Karpas-422 (cell line): Measurements from ENCODE around the gene BDH2. TPM values are rescaled to one million over a fixed set of nuclear protein-coding genes. Genes with fewer than 3 reads are reported as not detected.

Experiments
- DNase-seq: peaks from one replicate; pipeline ENCODE4 v3.0.0-alpha.2; 2015
- H2AFZ ChIP-seq: fragments of 200-600 bp; sonication (generic); 2 replicates; pipeline ENCODE4 v1.6.1; 2014; ENCODE audit warnings: antibody characterized with exemption, low read length, mixed read lengths
- H3K27ac ChIP-seq: fragments of 200-600 bp; sonication (generic); 2 replicates; pipeline ENCODE4 v1.5.1; 2014; ENCODE audit warnings: mild to moderate bottlenecking, low read length, moderate library complexity
- H3K27me3 ChIP-seq: fragments of 200-600 bp; sonication (generic); 2 replicates; pipeline ENCODE4 v1.6.1; 2014; ENCODE audit warnings: low read length, mixed read lengths
- H3K36me3 ChIP-seq: fragments of 200-600 bp; sonication (generic); 2 replicates; pipeline ENCODE4 v1.6.1; 2014; ENCODE audit warnings: low read length, mixed read lengths; ENCODE audit not compliant: insufficient read depth
- H3K4me1 ChIP-seq: fragments of 200-600 bp; sonication (generic); 2 replicates; pipeline ENCODE4 v1.6.1; 2014; ENCODE audit warnings: mild to moderate bottlenecking, low read length, mixed read lengths
- H3K4me2 ChIP-seq: fragments of 200-600 bp; sonication (generic); 2 replicates; pipeline ENCODE4 v1.6.1; 2014; ENCODE audit warnings: low read length, low read depth, mild to moderate bottlenecking; ENCODE audit not compliant: poor library complexity, severe bottlenecking
- H3K4me3 ChIP-seq: fragments of 200-600 bp; sonication (generic); 2 replicates; pipeline ENCODE4 v1.5.1; 2014; ENCODE audit warnings: mild to moderate bottlenecking, antibody characterized with exemption, low read length, mixed read lengths
- H3K79me2 ChIP-seq: fragments of 200-600 bp; sonication (generic); 2 replicates; pipeline ENCODE4 v1.6.1; 2014; ENCODE audit warnings: mild to moderate bottlenecking, low read length, mixed read lengths
- H3K9ac ChIP-seq: fragments of 200-600 bp; sonication (generic); 2 replicates; pipeline ENCODE4 v1.6.0; 2014; ENCODE audit warnings: low read length
- H3K9me2 ChIP-seq: fragments of 200-600 bp; sonication (generic), shearing (Covaris generic); replicated peaks from 2 replicates; pipeline ENCODE4 v1.6.0; 2014; ENCODE audit warnings: mild to moderate bottlenecking, low read length, moderate library complexity; ENCODE audit not compliant: insufficient read depth
- H3K9me3 ChIP-seq: fragments of 300-700, 200-600 bp; sonication (generic); 2 replicates; pipeline ENCODE4 v1.6.1; 2014; ENCODE audit warnings: low read length, mixed read lengths
- H4K20me1 ChIP-seq: fragments of 200-600 bp; sonication (generic); 2 replicates; pipeline ENCODE4 v1.6.1; 2014; ENCODE audit warnings: mild to moderate bottlenecking, antibody characterized with exemption, low read length, low read depth; ENCODE audit not compliant: insufficient read depth
- total RNA-seq: library from RNA; depleted of rRNA; stranded (reverse); fragments of >200 nt; shearing (Covaris generic); gene quantifications from 2 replicates; pipeline ENCODE4 v1.2.3, GENCODE V29; 2014; ENCODE audit warnings: low replicate concordance; rRNA removed

BDH2 gene
- total RNA-seq, 1 experiment from 2014 or later: 42.2 TPM

DNA sequence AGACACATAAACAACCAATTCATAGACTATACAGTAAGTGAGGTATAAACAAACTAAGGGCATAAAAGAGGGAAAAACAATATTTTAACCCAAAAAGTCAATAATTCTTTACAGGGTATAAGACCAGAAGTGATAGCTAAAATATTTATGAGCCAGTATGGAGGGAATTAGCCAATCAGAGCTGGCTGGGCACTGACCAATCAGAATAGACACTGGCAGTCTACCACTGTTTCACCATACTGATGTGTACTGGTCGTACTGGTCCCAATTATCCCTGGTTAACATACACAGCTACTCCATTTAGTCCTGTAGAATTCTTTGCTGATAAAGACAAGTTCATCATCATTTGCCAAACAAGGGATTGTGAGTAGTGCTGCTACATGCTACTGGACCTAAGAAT lies 70.3 kb downstream of the BDH2 start:
- no peaks in the 10 kb centered on the region for H3K27me3 ChIP-seq
- H3K27ac ChIP-seq: no peak overlapping the region
- no peak overlapping the region for H2AFZ ChIP-seq
- H3K9ac ChIP-seq: no peak overlapping the region
- 0 out of 2 replicates have a peak, but pooled peaks cover 4% of the 10 kb centered on the region for H3K4me1 ChIP-seq
- no peak for DNase-seq
- H4K20me1 ChIP-seq: no peaks in the 10 kb centered on the region
- H3K4me2 ChIP-seq: no peak overlapping the region
- H3K9me3 ChIP-seq: no peaks in the 10 kb centered on the region
- H3K9me2 ChIP-seq: no peaks in the 10 kb centered on the region
- H3K36me3 ChIP-seq: peaks cover 54% of the 10 kb centered on the region
- H3K79me2 ChIP-seq: peaks cover 18% of the 10 kb centered on the region
- no peak overlapping the region for H3K4me3 ChIP-seq

Other genes starting within 250 kb of the BDH2 start
- 53.8 and 70.3 TPM in 2 replicates for gene CISD2, start 230.8 kb downstream of the BDH2 start, total RNA-seq
- gene SLC9B1, start 80.1 kb downstream of the BDH2 start, total RNA-seq: 0.97 and 1.4 TPM in 2 replicates
- gene SLC9B2, start 23.1 kb downstream of the BDH2 start, total RNA-seq: 78.8 and 91.0 TPM in 2 replicates
- gene CENPE, start 98.5 kb upstream of the BDH2 start, total RNA-seq: 16.8 and 30.7 TPM in 2 replicates